CD14-positive monocyte (primary cell): ENCODE measurements around the gene HMCN1. TPM values are rescaled to one million over a fixed set of nuclear protein-coding genes. Genes with fewer than 3 reads are reported as not detected.

ENCODE experiments used
- DNase-seq, 3 donors: peaks; one replicate each; pipeline ENCODE4 v3.0.0-alpha.2; 2011 to 2022
- H2AFZ ChIP-seq: 2 replicates; pipeline ENCODE4 v1.6.0; 2012; ENCODE audit warnings: mild to moderate bottlenecking, low read depth, low read length, inconsistent platforms; ENCODE audit not compliant: insufficient read depth, poor library complexity, severe bottlenecking
- H3K27ac ChIP-seq, 2 donors: 1 replicate in 1 of 2; 2 replicates in 1 of 2; pipeline ENCODE4 v1.5.1; 2012 to 2013; ENCODE audit warnings: low read length in 2 of 2, control low read depth in 1 of 2, inconsistent platforms in 1 of 2, low read depth in 1 of 2, mild to moderate bottlenecking in 1 of 2
- H3K27me3 ChIP-seq, 2 donors: one replicate each; pipeline versions ENCODE4 v1.6.0 to v1.6.1; 2011 to 2013; ENCODE audit warnings: low read length in 2 of 2; ENCODE audit not compliant: control insufficient read depth in 2 of 2, insufficient read depth in 2 of 2
- H3K36me3 ChIP-seq, 2 donors: replicated peaks in 1 of 2; 1 replicate in 1 of 2; 2 replicates in 1 of 2; pipeline versions ENCODE4 v1.5.1 to v1.6.1; 2012 to 2013; ENCODE audit warnings: low read length in 2 of 2, control low read depth in 1 of 2, inconsistent platforms in 1 of 2, mild to moderate bottlenecking in 1 of 2; ENCODE audit not compliant: insufficient read depth in 2 of 2, control insufficient read depth in 1 of 2
- H3K4me1 ChIP-seq, 2 donors: 1 replicate in 1 of 2; 2 replicates in 1 of 2; pipeline versions ENCODE4 v1.5.1 to v1.6.1; 2012 to 2013; ENCODE audit warnings: low read length in 2 of 2, control low read depth in 1 of 2, inconsistent platforms in 1 of 2, mild to moderate bottlenecking in 1 of 2, moderate library complexity in 1 of 2; ENCODE audit not compliant: insufficient read depth in 2 of 2, control insufficient read depth in 1 of 2
- H3K4me2 ChIP-seq: replicated peaks from 2 replicates; pipeline ENCODE3; 2012; ENCODE audit warnings: low read length, moderate library complexity, mild to moderate bottlenecking; ENCODE audit not compliant: poor library complexity, severe bottlenecking; ENCODE audit errors: extremely low read depth
- H3K4me3 ChIP-seq, 3 experiments: fragments of 200-600 bp in 1 of 3; sonication (generic) in 1 of 3; replicated peaks in 1 of 3; 1 replicate in 2 of 3; 2 replicates in 1 of 3; pipeline ENCODE4 v1.5.1; 2011 to 2013; ENCODE audit warnings: low read length in 3 of 3, mild to moderate bottlenecking in 3 of 3, control low read depth in 2 of 3, low read depth in 2 of 3, inconsistent platforms in 1 of 3, moderate library complexity in 1 of 3
- H3K79me2 ChIP-seq: 2 replicates; pipeline ENCODE4 v1.6.0; 2012; ENCODE audit warnings: mild to moderate bottlenecking, control low read depth, inconsistent platforms, low read length, moderate library complexity; ENCODE audit not compliant: insufficient read depth
- H3K9ac ChIP-seq: 2 replicates; pipeline ENCODE4 v1.6.0; 2017; ENCODE audit warnings: low read length, mild to moderate bottlenecking; ENCODE audit not compliant: insufficient read depth, poor library complexity, severe bottlenecking
- H3K9me3 ChIP-seq, 2 donors: replicated peaks in 1 of 2; 1 replicate in 1 of 2; 2 replicates in 1 of 2; pipeline versions ENCODE4 v1.5.1 to v1.6.1; 2012 to 2013; ENCODE audit warnings: low read length in 2 of 2, control low read depth in 1 of 2; ENCODE audit not compliant: control insufficient read depth in 1 of 2, insufficient read depth in 1 of 2
- H4K20me1 ChIP-seq: 2 replicates; pipeline ENCODE4 v1.6.0; 2012; ENCODE audit warnings: mild to moderate bottlenecking, low read length, control low read depth, moderate library complexity; ENCODE audit not compliant: insufficient read depth
- H3K27ac Mint-ChIP-seq, 7 donors: one replicate each; pipeline ENCODE4 v1.8.0; 2020; ENCODE audit warnings: mild to moderate bottlenecking in 7 of 7, mixed read lengths in 7 of 7, moderate library complexity in 6 of 7, inconsistent platforms in 2 of 7
- H3K27me3 Mint-ChIP-seq, 3 donors: one replicate each; pipeline ENCODE4 v1.8.0; 2021 to 2022; ENCODE audit warnings: low read depth in 3 of 3, mild to moderate bottlenecking in 3 of 3, mixed read lengths in 3 of 3, moderate library complexity in 3 of 3, inconsistent platforms in 1 of 3
- H3K36me3 Mint-ChIP-seq, 2 donors: one replicate each; pipeline ENCODE4 v1.8.0; 2020; ENCODE audit warnings: mixed read lengths in 2 of 2, inconsistent platforms in 1 of 2, mild to moderate bottlenecking in 1 of 2
- H3K4me1 Mint-ChIP-seq: one replicate; pipeline ENCODE4 v1.8.0; 2020; ENCODE audit warnings: mild to moderate bottlenecking, mixed read lengths
- H3K4me3 Mint-ChIP-seq, 2 donors: one replicate each; pipeline ENCODE4 v1.8.0; 2020; ENCODE audit warnings: mild to moderate bottlenecking in 2 of 2, mixed read lengths in 2 of 2, moderate library complexity in 1 of 2
- H3K9me3 Mint-ChIP-seq, 7 donors: one replicate each; pipeline ENCODE4 v1.8.0; 2020 to 2022; ENCODE audit warnings: mixed read lengths in 7 of 7, mild to moderate bottlenecking in 6 of 7, moderate library complexity in 6 of 7, inconsistent platforms in 2 of 7
- CTCF ChIP-seq: fragments of 200-600 bp; IDR thresholded peaks from one replicate; pipeline ENCODE4 v1.8.0; 2022; ENCODE audit warnings: antibody characterized with exemption, mild to moderate bottlenecking
- WGBS: methylation state at CpG from one replicate; pipeline ENCODE4 v1.1.5; 2013; ENCODE audit warnings: missing lambda C conversion rate; ENCODE audit not compliant: insufficient coverage; 5-methylcytosine and 5-hydroxymethylcytosine counted together
- intact Hi-C, 2 donors: fragments of 100-400 bp; cut with micrococcal nuclease; formaldehyde crosslinking; loops; one replicate each; pipeline versions ENCODE4 v1.15.0 to v1.15.1; 2023
- polyA plus RNA-seq, 3 donors: library from polyadenylated mRNA; depleted of rRNA in 1 of 3; unstranded in 2 of 3; stranded (reverse) in 1 of 3; fragments of 300-500 nt in 2 of 3; fragments of >200 nt in 1 of 3; fragmentation: Illumina TruSeq in 2 of 3; gene quantifications; 1 replicate in 2 of 3; 2 replicates in 1 of 3; pipeline ENCODE4 v1.2.3, GENCODE V29; 2012 to 2021

The HMCN1 gene
- polyA plus RNA-seq, 3 donors: not detected

- H3K4me3 Mint-ChIP-seq: no peak overlapping the region
- no peak overlapping the region for H2AFZ ChIP-seq
- H3K36me3 ChIP-seq: no peaks in the 10 kb centered on the region
- H3K9me3 Mint-ChIP-seq: peaks cover 0 to 3% (median 0%) of the 10 kb centered on the region in 7 donors
- no peak overlapping the region for H3K27ac ChIP-seq
- peaks cover 0 to 2% (median 0%) of the 10 kb centered on the region in 3 donors for H3K27me3 Mint-ChIP-seq
- H3K27me3 ChIP-seq: no peaks in the 10 kb centered on the region
- no peak for DNase-seq
- WGBS: no CpG with 5 or more reads among the region's 1 CpG
- H4K20me1 ChIP-seq: no peaks in the 10 kb centered on the region
- no peaks in the 10 kb centered on the region for H3K4me1 Mint-ChIP-seq
- H3K27ac Mint-ChIP-seq: no peak overlapping the region
- H3K9ac ChIP-seq: no peak overlapping the region
- no peak overlapping the region for H3K4me2 ChIP-seq
- no peaks in the 10 kb centered on the region for H3K36me3 Mint-ChIP-seq
- no peak for TF ChIP-seq CTCF
- intact Hi-C loops: no loop called here
- H3K4me3 ChIP-seq: no peak overlapping the region
- H3K4me1 ChIP-seq: no peaks in the 10 kb centered on the region
- H3K79me2 ChIP-seq: no peaks in the 10 kb centered on the region
- no peaks in the 10 kb centered on the region for H3K9me3 ChIP-seq
These were observed 109.8 kb downstream of the HMCN1 start for GRCh38 chr1:185843986-185844385.

- no peaks in the 10 kb centered on the region for H3K4me1 Mint-ChIP-seq
- H3K4me1 ChIP-seq: no peaks in the 10 kb centered on the region
- no peak overlapping the region for H3K27ac ChIP-seq
- peaks cover 0 to 3% (median 1%) of the 10 kb centered on the region in 7 donors for H3K9me3 Mint-ChIP-seq
- H3K4me3 ChIP-seq: no peak overlapping the region
- H3K4me3 Mint-ChIP-seq: no peak overlapping the region
- TF ChIP-seq CTCF: no peak
- no peak for DNase-seq
- 98% methylated on average over 3 of the region's 4 CpGs for WGBS
- intact Hi-C loops: no loop called here
- no peaks in the 10 kb centered on the region for H3K36me3 Mint-ChIP-seq
- H3K36me3 ChIP-seq: no peaks in the 10 kb centered on the region
- H3K27me3 ChIP-seq: no peaks in the 10 kb centered on the region
- H2AFZ ChIP-seq: no peak overlapping the region
- no peaks in the 10 kb centered on the region for H4K20me1 ChIP-seq
- no peak overlapping the region for H3K27ac Mint-ChIP-seq
- no peak overlapping the region for H3K4me2 ChIP-seq
- H3K9ac ChIP-seq: no peak overlapping the region
- H3K9me3 ChIP-seq: no peaks in the 10 kb centered on the region
- peaks cover 0 to 4% (median 0%) of the 10 kb centered on the region in 3 donors for H3K27me3 Mint-ChIP-seq
- H3K79me2 ChIP-seq: no peaks in the 10 kb centered on the region
These were observed 112.7 kb downstream of the HMCN1 start for GRCh38 chr1:185846672-185847444.
